NCI-H1930 (cell line): Measurements from ENCODE around the gene ANO8.

Experiments used
- DNase-seq, 2 experiments: peaks; one replicate each; lab custom pipeline; 2025; lab: John Stamatoyannopoulos, UW

The ANO8 gene

DNA sequence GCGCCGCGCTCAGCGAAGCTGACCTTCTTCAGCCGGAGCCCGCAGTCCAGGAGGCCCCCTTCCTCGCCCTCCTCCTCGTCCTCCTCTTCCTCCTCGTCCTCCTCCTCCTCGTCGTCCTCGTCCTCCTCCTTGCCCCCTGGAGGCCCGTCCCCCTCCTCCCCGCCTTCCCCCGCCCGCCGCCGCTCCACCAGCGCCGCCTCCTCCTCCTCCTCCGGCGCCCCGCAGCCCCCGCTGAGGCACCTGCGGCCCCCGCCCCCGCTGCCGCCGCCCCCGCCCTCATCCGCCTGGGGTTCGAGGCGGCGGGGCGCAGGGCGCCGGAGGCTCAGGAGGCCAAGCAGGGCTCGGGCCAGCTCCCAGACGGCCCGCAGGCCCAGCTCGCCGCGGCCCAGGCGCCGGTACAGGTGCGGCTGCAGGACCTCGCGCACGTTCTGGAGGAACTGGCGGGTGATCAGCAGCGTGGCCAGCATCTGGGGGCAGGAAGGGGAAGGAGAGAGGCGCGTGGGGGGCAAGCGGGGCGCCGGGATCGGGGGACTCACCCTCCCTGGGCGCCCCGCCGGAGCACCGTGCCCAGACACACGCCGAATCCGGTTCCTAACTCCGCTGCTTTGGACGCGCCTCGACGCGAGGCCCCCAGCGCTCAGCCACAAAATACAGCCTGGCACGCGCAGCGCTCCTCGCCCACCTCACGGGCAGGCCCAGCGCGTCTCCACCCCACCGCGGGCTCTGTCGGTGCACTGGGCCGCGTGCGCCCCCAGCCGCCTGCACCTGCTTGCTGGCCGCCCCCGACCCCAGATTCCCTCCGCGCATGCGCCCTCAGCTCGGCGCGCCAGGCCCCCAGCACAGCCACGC lies 5.9 kb downstream of the ANO8 start:
- no peak for DNase-seq

DNA sequence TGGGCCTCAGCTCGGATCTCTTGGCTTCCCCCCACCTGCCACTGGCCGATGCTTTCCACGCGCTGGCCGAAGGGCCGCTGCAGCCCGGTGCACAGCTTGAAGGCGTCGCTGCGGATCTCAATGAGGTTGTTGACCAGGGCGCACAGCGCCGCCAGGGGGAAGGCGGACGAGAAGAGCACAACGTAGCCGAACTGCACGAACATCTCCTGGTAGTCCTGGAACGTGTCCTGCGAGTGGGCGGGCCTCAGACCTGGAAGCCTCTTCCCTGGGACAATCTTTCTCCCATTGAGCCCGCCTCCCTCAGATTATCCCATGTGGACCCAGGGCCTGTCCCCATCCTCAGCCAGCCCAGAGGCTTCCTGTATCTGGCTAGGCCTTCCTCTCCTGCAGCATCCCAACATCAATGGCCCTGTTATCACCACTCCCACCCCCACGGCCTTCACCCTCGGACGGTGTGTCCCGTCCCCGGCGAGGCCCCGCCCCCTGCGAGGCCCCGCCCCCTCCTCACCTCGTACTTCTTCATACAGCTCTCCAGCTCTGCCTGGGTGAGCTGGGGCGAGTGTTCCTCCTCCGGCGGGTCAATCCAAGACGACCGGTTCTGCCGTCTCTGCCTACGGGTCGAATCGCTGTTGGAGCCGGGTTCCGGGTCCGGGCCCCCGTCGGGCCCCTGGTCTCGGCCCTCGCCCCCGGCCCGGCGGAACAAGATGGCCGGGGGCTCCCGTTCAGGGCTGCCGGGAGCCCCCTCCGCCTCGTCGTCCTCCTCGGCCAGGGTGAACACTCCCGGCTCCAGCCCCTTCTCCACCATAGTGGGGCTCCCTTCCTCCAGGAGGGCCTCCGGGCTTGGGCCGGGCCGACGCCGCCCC lies 6.8 kb downstream of the ANO8 start:
- no peak for DNase-seq

DNA sequence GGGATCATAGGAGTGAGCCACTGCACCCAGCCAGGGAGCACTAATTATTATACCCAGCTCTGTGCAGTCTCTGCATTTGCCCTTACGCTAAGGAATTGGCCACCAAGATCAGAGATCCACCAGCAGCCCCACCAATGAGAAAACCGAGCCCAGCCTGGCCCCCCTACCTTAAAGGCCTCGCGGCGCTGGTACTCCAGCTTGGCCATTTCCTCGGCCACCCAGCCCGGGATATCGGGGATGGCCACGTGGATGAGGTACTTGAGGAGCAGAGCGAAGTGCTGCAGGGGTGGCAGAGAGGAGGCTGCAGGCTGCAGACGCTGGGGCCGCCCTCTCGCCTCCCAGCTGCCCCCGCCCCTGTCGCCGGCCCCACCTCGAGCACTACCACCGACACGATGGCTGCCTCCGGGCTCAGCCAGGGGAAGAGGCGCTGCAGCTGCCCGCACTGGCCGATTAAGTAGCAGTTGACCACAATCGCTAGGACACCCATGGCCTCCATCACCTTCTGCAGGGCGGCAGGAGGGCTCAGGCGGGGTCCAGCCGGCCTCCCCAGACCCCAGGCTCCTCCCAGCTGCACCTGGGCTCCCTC lies 7.5 kb downstream of the ANO8 start:
- DNase-seq = no peak

DNA sequence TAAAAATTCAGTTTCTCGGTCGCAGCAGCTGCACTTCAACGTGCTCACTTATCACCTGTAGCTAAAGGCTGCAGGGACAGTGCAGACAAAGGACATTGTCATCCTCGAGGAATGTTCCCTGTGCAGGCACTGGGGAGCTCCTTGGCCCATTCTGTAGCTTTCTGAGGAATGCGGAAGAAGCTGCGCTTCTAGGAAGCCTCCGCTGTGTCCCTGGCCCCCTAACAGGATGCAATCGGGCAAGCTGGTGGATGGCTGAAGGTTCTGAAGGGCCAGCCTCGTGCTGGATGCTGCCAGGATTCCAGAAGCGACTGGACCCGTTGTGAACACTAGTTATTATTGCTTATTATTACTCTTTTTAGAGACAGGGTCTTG lies 8.1 kb downstream of the ANO8 start:
- DNase-seq = no peak

DNA sequence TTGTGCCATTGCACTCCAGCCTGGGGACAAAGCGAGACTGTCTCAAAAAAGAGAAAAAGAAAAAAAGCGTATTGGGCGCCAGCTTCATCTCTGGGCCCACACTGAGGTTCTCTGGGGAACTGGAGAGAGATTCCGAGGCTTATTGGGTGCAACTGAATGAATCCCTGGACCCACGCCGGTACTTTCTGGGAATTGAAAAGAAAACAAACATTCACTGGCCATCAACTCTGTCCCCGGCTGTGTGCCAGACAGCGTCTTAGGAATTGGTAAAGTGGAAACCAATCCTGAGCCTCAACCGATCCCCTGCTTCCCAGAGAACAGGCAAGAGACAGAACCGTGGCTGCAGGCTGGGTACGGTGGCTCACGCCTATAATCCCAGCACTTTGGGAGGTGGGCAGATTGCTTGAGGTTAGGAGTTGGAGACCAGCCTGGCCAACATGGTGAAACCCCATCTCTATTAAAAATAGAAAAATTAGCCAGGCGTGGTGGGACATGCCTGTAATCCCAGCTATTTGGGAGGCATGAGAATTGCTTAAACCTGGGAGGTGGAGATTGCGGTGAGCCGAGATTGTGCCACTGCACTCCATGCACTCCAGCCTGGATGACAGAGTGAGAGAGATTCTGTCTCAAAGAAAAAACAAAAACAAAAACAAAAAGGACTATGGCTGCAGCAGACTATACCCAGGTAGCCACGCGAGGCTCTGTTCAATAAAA lies 8.6 kb downstream of the ANO8 start:
- DNase-seq = no peak

DNA sequence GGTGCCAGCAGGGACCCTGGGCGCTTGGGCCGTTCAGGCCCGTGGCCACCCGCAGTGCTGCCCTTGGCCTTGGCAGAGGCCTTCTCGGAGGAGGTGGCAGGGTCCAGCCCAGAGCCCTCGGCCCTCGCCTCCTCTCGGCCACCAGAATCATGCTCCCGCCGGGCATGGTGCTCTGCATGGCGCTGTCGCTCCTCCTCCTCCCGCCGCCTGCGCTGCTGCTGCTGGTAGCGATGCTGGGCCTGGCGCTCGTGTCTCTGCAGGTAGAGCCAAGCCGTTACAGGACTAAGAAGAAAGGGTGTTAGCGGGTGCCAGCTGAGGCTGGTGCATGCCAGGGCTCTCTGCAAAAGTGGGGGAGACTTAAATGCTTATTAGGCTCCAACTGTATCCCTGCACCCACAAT lies 9.5 kb downstream of the ANO8 start:
- no peak for DNase-seq

DNA sequence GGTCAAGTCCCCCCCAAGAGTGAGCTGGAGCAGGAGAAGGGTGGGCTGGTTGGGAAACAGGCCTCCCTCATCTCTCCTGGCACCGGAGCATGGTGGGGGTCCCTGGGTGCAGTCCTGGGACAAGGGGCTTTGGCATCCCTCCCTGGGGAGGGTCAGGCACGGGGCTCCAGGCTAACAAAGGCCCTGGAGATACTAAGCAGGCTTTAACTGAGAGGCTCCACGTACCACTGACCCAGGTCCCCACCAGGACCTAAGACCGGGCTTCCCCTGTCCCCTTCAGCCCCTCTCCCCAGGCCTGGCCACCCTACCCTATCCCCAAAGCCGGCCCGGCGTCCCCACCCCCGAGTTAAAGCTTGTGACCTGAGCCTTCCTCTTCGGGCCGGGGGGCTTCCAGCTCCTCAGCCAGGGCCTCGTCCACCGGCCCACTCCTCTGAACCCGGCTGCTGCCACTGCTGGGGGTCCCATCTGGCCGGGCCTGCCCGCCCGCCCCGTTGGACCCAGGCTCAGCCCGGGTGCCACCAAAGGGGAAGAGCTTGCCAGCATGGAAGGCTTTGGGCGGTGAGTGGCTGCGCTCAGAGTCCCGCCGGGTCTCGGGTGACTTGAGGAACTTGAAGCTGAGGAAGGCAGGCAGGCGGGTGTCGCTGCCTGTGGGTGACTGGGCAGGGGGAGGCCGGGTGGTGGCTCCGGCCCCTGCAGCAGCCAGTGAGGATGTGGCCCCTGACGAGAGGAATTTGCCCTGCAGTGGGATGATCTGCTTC lies 10.1 kb downstream of the ANO8 start:
- no peak for DNase-seq

DNA sequence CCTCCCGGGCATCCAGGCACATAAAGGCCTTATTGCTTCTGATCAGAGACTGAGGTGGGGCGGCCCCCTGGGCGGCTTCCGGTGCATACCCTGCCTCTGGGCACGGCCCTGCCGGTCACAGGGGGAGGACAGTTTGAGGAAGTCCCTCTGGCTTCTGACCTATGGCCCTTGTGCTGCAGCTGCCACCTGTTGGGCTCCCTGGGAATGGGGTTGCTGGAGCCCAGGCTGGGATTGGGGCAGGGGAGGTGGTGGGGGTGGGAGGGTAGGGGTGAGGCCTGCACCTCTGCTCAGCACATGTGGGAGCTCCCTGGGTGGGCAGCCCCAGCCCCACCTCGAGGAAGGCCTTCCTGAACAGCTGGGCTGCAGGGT lies 10.7 kb downstream of the ANO8 start:
- DNase-seq = no peak

DNA sequence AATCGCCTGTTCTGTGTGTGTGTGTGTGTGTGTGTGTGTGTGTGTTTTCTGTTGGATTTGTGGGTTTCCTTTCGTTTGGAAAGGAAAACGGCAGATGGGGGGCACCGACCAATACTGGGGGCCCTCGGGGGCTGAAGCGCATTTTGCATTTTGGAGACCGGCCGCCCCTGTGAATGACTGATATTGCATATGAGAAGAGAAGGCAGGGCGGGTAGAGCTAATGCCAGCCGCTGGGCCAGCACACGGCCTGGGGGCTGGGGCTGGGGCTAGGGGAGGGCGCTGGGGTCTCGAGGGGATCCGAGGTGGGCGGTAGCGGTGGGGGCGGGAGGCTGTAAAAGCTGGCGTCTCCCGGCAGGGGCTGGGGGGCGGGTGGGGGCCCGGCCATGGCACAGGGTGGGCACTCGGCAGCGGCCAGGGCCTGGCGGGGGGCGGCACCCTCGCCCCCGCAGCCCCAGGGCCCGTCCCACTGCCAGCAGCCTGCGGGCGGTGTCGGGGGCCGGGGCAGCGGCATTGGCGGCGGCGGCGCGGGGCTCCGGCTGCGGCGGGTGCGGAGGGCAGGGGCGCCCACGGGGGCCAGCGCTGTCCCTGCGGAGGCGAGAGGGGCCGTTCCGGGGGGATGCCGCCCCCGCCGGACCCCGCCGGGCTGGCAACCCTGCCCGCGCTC lies 11.2 kb downstream of the ANO8 start:
- no peak for DNase-seq

DNA sequence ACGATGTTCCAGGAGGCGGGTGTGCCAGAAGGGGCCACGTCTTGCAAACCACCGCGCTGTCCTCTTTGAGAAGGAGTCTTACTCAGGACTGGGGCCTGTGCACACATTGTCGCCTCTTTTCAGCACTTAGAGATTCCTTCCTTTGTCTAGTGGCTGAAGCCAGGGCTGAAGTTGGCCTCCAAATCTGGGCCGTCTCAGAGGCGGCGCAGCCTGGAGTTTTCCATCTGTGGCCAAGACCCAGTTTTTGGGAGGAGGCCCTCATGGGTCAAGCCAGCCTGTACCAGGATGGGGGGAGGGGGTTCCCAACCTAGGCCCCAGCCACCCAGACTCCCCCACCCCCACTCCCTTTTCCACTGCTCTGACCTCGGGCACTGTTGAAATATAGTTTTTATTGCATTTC lies 11.8 kb downstream of the ANO8 start:
- no peak for DNase-seq

DNA sequence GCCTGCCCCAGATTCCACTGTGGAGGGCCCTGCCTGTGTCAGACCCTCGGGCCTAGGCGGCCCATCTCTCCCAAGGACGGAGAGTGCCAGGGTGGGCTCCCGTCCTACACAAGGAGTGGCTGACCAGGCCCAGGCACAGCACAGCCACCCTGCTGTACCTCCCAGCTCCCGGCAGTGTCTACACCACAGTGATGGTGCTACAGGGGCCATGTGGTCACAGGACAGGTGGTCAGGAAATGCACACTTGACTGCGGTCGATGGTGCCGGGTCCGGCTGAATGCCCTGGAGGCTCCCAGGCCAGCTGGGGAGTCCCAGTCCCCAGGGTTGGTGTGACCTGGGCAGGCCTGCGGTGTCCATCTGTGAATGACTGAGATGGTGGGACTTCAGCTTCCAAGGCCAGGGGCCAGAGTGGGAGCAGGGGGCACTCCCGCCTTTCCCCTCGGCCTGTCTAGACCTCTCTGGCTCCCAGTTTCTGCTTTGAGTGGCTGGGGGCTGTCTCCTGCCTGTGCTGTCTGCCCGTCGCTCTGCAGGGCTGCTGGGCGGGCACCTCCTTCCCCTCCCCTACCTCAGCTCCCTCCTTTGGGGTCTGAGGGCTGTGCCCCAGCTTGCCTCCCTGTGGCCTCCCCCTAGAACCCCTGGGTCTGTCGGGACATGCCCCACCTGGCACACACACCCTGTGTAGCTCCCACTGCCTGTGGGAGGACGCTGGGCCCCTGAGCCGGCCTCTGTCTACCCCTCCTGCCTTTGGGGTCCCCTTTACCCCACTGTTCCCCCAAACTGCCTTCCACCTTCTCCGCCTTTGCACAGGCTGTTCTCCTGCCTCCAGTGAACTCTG lies 12.8 kb downstream of the ANO8 start:
- no peak for DNase-seq

DNA sequence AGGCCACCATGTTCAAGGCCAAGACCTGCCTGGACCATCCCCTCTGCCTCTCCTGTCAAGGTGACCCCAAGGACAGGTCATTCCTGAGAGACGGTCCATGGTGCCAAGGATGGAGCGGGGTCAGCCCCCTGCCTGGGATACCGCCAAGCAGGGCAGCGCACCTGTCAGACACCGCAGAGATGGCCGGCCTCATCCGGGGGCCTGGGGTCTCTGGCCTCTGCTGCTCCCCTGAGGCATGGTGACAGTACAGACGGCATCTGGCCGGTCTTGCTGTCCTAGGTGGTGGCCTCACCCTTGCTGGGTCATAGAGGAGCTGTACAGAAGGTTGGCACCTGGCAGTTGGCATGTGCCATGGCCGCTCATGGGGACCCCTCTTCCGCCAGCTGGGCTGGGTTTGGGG lies 14.2 kb downstream of the ANO8 start:
- no peak for DNase-seq

DNA sequence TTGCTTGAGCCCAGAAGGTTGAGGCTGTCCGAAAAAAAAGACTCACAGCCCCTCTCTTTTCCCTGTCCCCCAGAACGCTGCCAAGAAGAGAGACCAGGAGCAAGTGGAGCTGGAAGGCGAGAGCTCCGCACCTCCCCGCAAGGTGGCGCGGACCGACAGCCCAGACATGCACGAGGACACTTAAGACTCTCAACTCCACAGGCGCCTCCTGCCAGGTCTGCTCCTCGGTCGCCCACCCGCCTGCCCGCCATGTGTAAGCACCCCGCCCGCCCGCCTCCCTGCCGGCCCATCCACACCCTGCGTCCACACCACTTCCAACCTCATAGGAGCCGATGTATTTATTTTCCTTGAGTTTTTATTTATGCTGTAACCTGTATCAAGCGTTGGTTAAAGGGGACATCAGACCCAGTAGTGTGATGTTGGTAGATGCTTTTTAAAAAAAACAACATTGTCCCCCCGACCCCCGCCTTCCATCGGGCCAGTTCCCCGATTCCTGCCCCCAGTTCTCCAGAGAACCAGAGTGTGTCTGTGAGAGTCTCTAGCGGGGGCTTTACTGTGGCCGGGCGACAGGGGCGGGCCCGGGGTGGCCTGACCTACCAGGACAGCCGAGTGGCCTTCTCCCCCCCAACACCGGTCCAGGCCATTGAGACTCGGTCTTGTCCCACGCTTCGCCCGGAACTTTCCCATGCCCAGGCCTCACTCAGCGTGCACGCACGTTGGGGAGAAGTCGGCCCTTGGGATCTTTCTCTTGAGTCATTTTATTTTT lies 15.0 kb downstream of the ANO8 start:
- no peak for DNase-seq

DNA sequence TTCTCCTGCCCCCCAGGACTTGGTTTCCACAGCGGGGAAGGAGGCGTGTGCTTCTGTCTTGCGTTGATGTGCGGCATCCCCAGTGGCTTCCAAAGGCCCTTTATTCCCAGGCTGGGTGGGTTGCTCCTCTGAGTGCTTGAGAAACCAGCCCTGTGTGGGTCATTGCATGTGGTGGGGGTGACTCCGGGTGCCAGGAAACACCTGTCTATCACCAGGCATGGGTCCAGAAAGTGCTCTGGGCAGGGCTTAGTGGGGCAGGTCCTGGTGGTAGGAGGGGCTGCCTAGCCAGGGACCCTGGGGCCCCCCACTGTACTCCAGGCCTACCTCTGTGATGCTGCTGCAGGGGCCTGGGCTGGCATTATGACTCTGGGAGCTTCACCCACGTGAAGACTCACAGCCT lies 15.7 kb downstream of the ANO8 start:
- no peak for DNase-seq

DNA sequence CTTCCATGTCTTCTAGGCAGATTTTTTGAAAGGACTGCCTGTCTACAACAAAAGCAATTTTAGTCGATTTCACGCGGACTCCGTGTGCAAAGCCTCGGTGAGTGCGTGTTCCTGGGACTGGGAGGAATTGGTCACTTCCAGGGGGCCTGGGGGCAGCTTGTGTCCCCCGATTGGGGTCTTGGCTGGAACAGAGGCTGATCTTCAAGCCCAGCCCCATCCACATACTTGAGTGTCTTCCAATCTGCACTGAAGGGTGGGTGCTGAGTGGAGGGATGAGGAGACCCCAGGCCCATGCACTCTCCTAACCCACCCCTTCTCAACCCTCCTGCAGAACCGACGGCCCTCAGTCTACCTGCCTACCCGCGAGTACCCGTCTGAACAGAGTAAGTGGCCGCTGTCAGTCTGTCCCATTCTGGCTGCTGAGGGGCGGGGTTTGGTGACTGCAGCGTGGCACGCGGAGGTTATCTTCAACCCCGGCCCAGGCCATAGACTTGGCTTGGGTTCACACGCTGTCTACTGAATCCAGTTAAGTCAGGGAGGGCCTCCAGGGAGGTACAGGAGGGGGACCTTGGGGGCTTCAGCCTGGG lies 20.6 kb downstream of the ANO8 start:
- DNase-seq = no peak

DNA sequence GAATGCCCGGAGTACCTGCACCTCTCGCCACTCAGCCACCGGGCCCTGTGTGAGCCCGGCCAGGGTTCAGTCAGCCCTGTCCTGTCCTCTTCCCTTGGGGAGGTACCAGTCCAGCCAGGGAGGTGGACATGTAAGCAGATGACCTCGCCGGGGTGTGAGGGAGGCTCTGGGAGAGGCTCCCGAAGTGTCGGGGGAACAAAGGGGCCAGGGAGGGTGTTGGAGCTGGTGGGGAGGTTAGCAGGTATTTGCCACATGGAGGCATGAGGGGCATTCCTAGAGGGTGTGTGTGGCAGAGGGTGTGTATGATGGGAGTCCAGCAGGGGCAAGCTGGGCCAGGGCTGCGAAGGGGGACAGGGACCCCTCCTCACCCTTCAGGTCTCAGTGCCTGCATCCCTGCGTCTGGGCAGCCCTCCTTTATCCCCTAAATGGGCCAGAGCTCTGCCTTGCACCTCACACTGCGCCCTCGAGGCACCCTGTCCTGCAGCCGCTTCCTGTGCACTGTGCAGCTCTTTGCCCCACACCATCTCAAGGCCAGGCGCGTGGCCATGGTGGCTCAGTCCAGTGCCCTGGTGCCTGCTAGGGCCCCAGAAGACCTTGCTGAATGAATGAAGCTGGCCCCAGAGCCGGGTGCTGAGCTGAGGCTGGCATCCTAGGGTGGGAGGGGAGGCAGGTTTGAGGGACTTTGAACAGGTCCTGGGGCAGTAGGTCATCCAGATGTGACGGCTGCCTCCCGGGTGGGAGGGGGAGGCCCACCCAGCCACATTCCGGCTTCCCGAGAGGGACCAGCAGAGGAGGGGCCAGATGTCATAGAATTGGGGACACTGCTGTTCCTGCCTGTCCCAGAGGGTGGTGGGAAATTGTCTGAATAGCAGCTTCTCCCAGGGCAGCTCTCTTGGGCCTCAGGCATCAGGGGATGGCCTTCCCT lies 22.2 kb downstream of the ANO8 start:
- no peak for DNase-seq

DNA sequence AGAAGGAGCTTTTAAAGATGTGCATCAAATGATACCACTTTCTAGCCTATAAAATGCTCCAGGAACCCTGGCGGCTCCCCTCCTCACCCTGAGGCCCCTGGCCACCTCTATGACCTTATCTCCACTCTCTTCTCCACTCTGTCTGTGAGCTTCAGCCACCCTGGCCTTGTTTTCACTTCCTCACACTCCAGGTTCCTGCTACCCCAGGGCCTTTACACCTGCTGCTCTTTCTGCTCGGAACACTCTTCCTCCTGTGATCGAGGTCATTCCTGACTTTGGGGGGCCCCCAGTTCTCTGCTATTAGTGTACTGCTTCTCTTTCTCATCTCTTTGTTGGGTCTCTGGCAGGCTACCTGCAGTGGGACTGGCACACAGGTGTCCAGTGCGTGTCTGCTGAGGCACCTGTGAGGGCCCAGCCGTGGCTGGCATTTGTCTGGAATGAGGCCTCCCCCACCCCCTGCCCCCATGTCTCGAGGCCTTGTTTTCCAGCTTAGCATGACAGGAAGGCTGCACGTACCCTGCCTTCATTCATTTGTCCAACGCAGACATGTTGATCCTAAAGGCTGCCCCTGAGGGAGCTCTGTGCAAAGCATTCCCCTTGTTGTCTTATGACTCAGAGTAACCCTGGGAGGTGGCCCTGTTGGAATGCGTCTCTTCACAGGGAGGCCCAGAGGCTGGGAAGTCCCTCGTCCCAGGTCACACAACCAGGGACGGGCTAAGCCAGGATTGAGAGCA lies 23.0 kb downstream of the ANO8 start:
- DNase-seq = no peak
